Right lobe of liver (tissue), 4 donors: Measurements from ENCODE around the gene C6orf132.

Experiments used
- POLR2A ChIP-seq: fragments of 450-650 bp; IDR thresholded peaks from one replicate; pipeline ENCODE4 v1.6.1; 2017; ENCODE audit warnings: antibody characterized with exemption, mild to moderate bottlenecking
- TF ChIP-seq, protein P1 (sequence below), 4 donors: fragments of 200-600 bp in 3 of 4; fragments of 450-650 bp in 1 of 4; IDR thresholded peaks; one replicate each; pipeline versions ENCODE4 v1.5.1 to v1.8.0; 2016 to 2022; ENCODE audit warnings: antibody characterized with exemption in 4 of 4, mild to moderate bottlenecking in 2 of 4
- donor health status: DM: no; HTN: no; CAD: no.
- donor health status: DM: no; HTN: no; CAD: no.
- donor health status: DM: no; HTN: yes; CAD: no.

DNA sequence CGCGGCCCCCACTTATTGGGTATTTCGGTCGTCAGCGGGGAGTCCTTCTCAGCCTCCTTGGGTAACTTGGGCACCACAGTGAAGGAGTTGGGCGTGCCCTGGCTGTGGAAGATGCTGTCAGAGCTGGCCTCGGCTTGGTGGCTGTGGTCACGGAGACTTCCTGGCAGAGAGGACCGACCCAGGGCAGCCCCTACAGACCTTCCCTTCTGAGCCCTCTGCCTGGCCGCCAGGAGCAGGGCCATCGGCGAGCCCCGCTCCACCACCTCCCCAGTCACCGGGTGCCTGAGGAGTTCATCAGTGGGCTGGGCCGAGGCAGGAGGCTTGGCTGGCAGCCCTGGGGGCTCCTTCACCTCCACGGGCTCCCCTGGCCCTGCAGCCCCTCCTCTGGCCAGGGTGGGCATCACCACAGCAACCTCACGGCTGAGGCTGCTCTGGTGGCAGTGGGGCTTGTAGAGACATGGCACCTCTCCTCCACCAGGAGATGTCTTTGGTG is 37.2 kb downstream of the C6orf132 start:
- TF ChIP-seq, protein P1, sequence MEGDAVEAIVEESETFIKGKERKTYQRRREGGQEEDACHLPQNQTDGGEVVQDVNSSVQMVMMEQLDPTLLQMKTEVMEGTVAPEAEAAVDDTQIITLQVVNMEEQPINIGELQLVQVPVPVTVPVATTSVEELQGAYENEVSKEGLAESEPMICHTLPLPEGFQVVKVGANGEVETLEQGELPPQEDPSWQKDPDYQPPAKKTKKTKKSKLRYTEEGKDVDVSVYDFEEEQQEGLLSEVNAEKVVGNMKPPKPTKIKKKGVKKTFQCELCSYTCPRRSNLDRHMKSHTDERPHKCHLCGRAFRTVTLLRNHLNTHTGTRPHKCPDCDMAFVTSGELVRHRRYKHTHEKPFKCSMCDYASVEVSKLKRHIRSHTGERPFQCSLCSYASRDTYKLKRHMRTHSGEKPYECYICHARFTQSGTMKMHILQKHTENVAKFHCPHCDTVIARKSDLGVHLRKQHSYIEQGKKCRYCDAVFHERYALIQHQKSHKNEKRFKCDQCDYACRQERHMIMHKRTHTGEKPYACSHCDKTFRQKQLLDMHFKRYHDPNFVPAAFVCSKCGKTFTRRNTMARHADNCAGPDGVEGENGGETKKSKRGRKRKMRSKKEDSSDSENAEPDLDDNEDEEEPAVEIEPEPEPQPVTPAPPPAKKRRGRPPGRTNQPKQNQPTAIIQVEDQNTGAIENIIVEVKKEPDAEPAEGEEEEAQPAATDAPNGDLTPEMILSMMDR (IDR thresholded peaks at IDR 0.05) = no peak
- no peak for TF ChIP-seq POLR2A
